H1 (cell line): Measurements from ENCODE around the gene RASSF4. TPM values are rescaled to one million over a fixed set of nuclear protein-coding genes. Genes with fewer than 3 reads are reported as not detected.

Experiments used
- CBX5 ChIP-seq: fragments of 300-800, 300-1000 bp; sonication (generic); IDR thresholded peaks from 2 replicates; pipeline ENCODE4 v1.7.1; 2016; ENCODE audit warnings: antibody characterized with exemption, low read length, low read depth
- NRF1 ChIP-seq: IDR thresholded peaks from 2 replicates; pipeline ENCODE4 v1.6.1; 2011; ENCODE audit warnings: mild to moderate bottlenecking, low read depth, low read length, improper control_type of control experiment
- POLR2AphosphoS5 ChIP-seq: IDR thresholded peaks from 2 replicates; pipeline ENCODE4 v1.6.1; 2011; ENCODE audit warnings: low read depth, low read length
- TAF1 ChIP-seq: IDR thresholded peaks from 2 replicates; pipeline ENCODE4 v1.6.1; 2011; ENCODE audit warnings: mild to moderate bottlenecking, low read depth, low read length
- TCF12 ChIP-seq: IDR thresholded peaks from 2 replicates; pipeline ENCODE4 v1.6.1; 2011; ENCODE audit warnings: low read depth, mild to moderate bottlenecking, low read length
- polyA plus RNA-seq, 7 experiments: library from polyadenylated mRNA; depleted of rRNA in 3 of 7; stranded (reverse) in 5 of 7; unstranded in 2 of 7; fragments of >200 nt in 5 of 7; fragments of 200-250 nt in 2 of 7; gene quantifications; 1 replicate in 5 of 7; 2 replicates in 1 of 7; 4 replicates in 1 of 7; pipeline versions ENCODE4 v1.2.1 to v1.2.3, GENCODE V29; 2011 to 2013; ENCODE audit warnings: missing spikeins in 2 of 7, mixed read lengths in 2 of 7
- total RNA-seq: library from RNA; stranded (reverse); fragmentation: NEBNext Ultra II Directional; extraction: Animal tissue kit (Norgen Biotek cat#: 25700); gene quantifications from 2 replicates; pipeline ENCODE4 v1.2.1, GENCODE V29; 2021
- TF ChIP-seq, protein P1 (sequence below): fragments of 300-600 bp; sonication (generic); IDR thresholded peaks from 2 replicates; pipeline ENCODE4 v1.7.1; 2012; ENCODE audit warnings: low read length, moderate library complexity, mild to moderate bottlenecking, inconsistent platforms; ENCODE audit not compliant: insufficient replicate concordance

RASSF4 gene
- total and polyA plus RNA-seq, 2 of the 8 experiments (the other 6 are each of a cell fraction or from before 2014, with no cell fraction given) = 14.3 to 14.5 TPM

DNA sequence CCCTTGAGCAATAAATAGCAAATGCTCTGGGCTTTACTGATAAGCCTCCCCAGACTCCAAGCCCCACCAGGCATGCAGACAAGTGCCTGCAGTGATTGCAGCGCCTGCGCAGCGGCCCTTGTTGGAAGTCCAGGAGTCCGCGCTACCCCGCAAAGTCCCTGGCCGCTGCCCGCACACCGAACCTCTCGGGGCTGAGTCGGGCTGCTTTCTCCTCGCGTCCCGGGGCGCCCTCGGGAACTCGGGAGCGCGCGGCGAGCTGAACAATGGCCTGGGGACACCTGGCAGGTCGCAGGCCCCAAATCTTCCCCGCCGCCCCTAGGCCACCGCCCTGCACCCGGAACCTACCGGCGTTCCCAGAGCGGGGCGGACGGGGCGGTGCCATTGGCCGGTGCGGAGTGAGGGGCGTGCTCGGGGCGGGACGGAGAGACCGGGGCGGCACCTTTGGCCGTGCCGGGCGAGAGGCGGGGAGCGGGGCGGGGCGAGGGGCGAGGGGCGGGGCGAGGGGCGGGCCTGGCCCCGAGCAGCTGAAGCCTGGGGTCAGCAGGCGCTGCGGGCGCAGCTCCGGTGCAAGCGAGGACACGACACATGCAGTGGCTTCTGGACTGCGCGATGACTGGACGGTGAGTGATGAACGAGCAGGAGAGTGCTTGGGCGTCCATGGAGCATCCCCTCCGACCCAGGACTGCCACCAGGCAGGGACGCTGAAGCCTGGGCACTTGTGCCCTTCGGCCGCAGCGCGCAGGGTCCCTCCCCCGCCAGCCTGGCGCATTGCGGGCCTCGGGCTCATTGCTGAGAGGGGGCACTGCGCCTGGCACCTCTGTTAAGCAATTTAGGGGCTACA is at the start of gene RASSF4 (continued):
- TF ChIP-seq CBX5 (no peak), POLR2AphosphoS5 (peak; percentile 23; the same call in 1 of the 2 replicates), TAF1 (peak; percentile 66; the same call in 1 of the 2 replicates), NRF1 (peak; percentile 60), TCF12 (0 out of 2 replicates have a peak, but pooled peaks have one; percentile 30)
- TF ChIP-seq, protein P1, sequence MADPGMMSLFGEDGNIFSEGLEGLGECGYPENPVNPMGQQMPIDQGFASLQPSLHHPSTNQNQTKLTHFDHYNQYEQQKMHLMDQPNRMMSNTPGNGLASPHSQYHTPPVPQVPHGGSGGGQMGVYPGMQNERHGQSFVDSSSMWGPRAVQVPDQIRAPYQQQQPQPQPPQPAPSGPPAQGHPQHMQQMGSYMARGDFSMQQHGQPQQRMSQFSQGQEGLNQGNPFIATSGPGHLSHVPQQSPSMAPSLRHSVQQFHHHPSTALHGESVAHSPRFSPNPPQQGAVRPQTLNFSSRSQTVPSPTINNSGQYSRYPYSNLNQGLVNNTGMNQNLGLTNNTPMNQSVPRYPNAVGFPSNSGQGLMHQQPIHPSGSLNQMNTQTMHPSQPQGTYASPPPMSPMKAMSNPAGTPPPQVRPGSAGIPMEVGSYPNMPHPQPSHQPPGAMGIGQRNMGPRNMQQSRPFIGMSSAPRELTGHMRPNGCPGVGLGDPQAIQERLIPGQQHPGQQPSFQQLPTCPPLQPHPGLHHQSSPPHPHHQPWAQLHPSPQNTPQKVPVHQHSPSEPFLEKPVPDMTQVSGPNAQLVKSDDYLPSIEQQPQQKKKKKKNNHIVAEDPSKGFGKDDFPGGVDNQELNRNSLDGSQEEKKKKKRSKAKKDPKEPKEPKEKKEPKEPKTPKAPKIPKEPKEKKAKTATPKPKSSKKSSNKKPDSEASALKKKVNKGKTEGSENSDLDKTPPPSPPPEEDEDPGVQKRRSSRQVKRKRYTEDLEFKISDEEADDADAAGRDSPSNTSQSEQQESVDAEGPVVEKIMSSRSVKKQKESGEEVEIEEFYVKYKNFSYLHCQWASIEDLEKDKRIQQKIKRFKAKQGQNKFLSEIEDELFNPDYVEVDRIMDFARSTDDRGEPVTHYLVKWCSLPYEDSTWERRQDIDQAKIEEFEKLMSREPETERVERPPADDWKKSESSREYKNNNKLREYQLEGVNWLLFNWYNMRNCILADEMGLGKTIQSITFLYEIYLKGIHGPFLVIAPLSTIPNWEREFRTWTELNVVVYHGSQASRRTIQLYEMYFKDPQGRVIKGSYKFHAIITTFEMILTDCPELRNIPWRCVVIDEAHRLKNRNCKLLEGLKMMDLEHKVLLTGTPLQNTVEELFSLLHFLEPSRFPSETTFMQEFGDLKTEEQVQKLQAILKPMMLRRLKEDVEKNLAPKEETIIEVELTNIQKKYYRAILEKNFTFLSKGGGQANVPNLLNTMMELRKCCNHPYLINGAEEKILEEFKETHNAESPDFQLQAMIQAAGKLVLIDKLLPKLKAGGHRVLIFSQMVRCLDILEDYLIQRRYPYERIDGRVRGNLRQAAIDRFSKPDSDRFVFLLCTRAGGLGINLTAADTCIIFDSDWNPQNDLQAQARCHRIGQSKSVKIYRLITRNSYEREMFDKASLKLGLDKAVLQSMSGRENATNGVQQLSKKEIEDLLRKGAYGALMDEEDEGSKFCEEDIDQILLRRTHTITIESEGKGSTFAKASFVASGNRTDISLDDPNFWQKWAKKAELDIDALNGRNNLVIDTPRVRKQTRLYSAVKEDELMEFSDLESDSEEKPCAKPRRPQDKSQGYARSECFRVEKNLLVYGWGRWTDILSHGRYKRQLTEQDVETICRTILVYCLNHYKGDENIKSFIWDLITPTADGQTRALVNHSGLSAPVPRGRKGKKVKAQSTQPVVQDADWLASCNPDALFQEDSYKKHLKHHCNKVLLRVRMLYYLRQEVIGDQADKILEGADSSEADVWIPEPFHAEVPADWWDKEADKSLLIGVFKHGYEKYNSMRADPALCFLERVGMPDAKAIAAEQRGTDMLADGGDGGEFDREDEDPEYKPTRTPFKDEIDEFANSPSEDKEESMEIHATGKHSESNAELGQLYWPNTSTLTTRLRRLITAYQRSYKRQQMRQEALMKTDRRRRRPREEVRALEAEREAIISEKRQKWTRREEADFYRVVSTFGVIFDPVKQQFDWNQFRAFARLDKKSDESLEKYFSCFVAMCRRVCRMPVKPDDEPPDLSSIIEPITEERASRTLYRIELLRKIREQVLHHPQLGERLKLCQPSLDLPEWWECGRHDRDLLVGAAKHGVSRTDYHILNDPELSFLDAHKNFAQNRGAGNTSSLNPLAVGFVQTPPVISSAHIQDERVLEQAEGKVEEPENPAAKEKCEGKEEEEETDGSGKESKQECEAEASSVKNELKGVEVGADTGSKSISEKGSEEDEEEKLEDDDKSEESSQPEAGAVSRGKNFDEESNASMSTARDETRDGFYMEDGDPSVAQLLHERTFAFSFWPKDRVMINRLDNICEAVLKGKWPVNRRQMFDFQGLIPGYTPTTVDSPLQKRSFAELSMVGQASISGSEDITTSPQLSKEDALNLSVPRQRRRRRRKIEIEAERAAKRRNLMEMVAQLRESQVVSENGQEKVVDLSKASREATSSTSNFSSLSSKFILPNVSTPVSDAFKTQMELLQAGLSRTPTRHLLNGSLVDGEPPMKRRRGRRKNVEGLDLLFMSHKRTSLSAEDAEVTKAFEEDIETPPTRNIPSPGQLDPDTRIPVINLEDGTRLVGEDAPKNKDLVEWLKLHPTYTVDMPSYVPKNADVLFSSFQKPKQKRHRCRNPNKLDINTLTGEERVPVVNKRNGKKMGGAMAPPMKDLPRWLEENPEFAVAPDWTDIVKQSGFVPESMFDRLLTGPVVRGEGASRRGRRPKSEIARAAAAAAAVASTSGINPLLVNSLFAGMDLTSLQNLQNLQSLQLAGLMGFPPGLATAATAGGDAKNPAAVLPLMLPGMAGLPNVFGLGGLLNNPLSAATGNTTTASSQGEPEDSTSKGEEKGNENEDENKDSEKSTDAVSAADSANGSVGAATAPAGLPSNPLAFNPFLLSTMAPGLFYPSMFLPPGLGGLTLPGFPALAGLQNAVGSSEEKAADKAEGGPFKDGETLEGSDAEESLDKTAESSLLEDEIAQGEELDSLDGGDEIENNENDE = no peak
